ENCODE results near the gene SETX. TPM values are rescaled to one million over a fixed set of nuclear protein-coding genes. Genes with fewer than 3 reads are reported as not detected.
A peak's percentile ranks its signal among the peaks of the same experiment; 100 is the strongest.

Gene SETX
- total RNA-seq, 1 experiment from 2014 or later: 44.3 TPM

DNA sequence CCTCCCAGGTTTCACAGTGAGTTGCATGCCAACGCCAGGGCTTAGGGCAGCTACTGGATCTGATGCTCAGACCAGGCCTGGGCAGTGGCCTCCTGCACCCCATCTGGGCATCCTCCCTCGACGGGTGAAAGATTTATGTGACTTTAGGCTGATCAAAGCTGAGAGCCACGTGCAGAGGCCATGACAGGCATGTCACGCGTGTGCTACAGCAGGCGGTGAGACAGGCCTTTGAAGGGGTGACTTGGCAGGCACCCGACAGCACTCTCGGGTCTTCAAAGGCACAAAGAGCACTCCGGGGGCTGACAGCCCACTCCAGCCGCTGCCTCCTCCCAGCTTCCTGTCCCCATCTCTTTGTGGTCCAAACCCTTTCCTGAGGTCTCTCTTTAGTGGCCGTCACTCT is 126.7 kb downstream of the SETX start:
- no peak overlapping the region for H3K4me2 ChIP-seq (ENCODE audit: insufficient read depth, insufficient read length, low read length)

More for the DNA sequence above, 126.7 kb downstream of the SETX start:
- no peak overlapping the region for H2AFZ ChIP-seq (ENCODE audit: low read length)
- no peaks in the 10 kb centered on the region for H3K79me1 ChIP-seq (ENCODE audit: insufficient read depth, low read depth, low read length, poor library complexity, severe bottlenecking)
- H2BK20ac ChIP-seq (ENCODE audit: low read depth, low read length, poor library complexity, severe bottlenecking): no peak overlapping the region
- H4K5ac ChIP-seq (ENCODE audit: insufficient read length, low read depth, low read length): no peak overlapping the region
- no peak overlapping the region for H4K91ac ChIP-seq (ENCODE audit: insufficient read length, low read depth, low read length)
- no CpG with 5 or more reads among the region's 12 CpGs for WGBS (ENCODE audit: extremely low coverage, insufficient read length, low lambda C conversion rate)
- H4K20me1 ChIP-seq (ENCODE audit: control insufficient read depth, insufficient read depth, insufficient read length): no peaks in the 10 kb centered on the region
- Mint-ChIP-seq H3K9me3 (no peaks in the 10 kb centered on the region), H3K36me3 (ENCODE audit: insufficient read depth in 1 of 3, low read depth in 3 of 3) (no peaks in the 10 kb centered on the region), H3K27me3 (ENCODE audit: low read depth) (peaks cover 5% of the 10 kb centered on the region), H3K4me3 (peak overlapping the region in 1 of 2 experiments; percentile 10; a peak in 1 of 5 replicates), H3K27ac (no peak overlapping the region), H3K4me1 (peaks cover 2 to 11% of the 10 kb centered on the region in 2 experiments; a peak in 2 of 4 replicates)
- TF ChIP-seq CTCF (conservative IDR thresholded peaks at IDR 0.05): no peak
- no peak overlapping the region for H3K9ac ChIP-seq (ENCODE audit: extremely low read depth, insufficient read length, low read length)
- H3K14ac ChIP-seq (ENCODE audit: insufficient read depth, low read length): no peak overlapping the region; the same call in 1 of the 2 replicates
- no peak overlapping the region for H3T11ph ChIP-seq (ENCODE audit: low read length)
- H2BK15ac ChIP-seq (ENCODE audit: low read depth, low read length): no peak overlapping the region
- H2AK5ac ChIP-seq (ENCODE audit: insufficient read length, low read length): no peak overlapping the region
- H3K79me2 ChIP-seq (ENCODE audit: insufficient read depth, low read length): no peaks in the 10 kb centered on the region
- H4K8ac ChIP-seq (replicated peaks; ENCODE audit: insufficient read length, low read depth, low read length): no peak overlapping the region
- DNase-seq: no peak
- H3K18ac ChIP-seq (ENCODE audit: insufficient read length, low read depth, low read length): no peak overlapping the region
- no peak overlapping the region for H2BK5ac ChIP-seq (ENCODE audit: insufficient read length, low read length)
- H3K27ac ChIP-seq (ENCODE audit: insufficient read length, low read depth, low read length): no peak overlapping the region
- H2BK120ac ChIP-seq (ENCODE audit: low read depth, low read length, poor library complexity, severe bottlenecking): no peak overlapping the region
- H3K23me2 ChIP-seq (ENCODE audit: insufficient read length, low read depth, low read length, poor library complexity, severe bottlenecking): no peaks in the 10 kb centered on the region
- H3K4ac ChIP-seq (ENCODE audit: low read depth, low read length): no peak overlapping the region
- H3K56ac ChIP-seq (ENCODE audit: insufficient read length, low read depth, low read length): no peak overlapping the region
- no peak overlapping the region for H3K23ac ChIP-seq (ENCODE audit: insufficient read length, low read depth, low read length)
- H3K27me3 ChIP-seq (ENCODE audit: insufficient read depth, low read length): no peaks in the 10 kb centered on the region
- no peak overlapping the region for H2BK12ac ChIP-seq (ENCODE audit: insufficient read length, low read depth, low read length)
- H3K4me1 ChIP-seq (ENCODE audit: insufficient read depth, low read length): no peaks in the 10 kb centered on the region
- no peaks in the 10 kb centered on the region for H3K9me3 ChIP-seq (ENCODE audit: control insufficient read depth, low read depth, low read length)
